Islet of Langerhans (tissue), 1 donor: ENCODE data around the gene RSPH3.

Source experiments
- FAIRE-seq: peaks from one replicate; lab custom pipeline; 2011; peaks lifted over from hg19 to GRCh38; lab: Jason Lieb, UNC

Gene RSPH3

GRCh38 chr6:158933079-158933595 lies 66.9 kb downstream of the RSPH3 start:
- no peak for FAIRE-seq

DNA sequence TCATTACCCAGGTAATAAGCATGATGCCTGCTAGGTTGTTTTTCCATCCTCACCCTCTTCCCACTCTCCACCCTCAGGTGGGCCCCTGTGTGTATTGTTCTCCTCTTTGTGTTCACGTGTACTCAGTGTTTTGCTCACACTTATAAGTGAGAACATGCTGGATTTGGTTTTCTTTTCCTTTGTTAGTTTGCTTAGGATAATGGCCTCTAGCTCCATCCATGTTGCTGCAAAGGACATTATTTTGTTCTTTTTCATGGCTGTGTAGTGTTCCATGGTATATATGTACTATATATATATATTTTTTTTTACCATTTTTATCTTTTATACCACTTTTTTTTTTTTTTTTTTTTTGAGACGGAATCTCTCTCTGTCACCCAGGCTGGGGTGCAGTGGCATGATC lies 71.9 kb downstream of the RSPH3 start:
- FAIRE-seq = no peak

GRCh38 chr6:158926414-158926813 lies 73.6 kb downstream of the RSPH3 start:
- FAIRE-seq = no peak

GRCh38 chr6:158924499-158925455 lies 75.2 kb downstream of the RSPH3 start:
- FAIRE-seq = no peak

DNA sequence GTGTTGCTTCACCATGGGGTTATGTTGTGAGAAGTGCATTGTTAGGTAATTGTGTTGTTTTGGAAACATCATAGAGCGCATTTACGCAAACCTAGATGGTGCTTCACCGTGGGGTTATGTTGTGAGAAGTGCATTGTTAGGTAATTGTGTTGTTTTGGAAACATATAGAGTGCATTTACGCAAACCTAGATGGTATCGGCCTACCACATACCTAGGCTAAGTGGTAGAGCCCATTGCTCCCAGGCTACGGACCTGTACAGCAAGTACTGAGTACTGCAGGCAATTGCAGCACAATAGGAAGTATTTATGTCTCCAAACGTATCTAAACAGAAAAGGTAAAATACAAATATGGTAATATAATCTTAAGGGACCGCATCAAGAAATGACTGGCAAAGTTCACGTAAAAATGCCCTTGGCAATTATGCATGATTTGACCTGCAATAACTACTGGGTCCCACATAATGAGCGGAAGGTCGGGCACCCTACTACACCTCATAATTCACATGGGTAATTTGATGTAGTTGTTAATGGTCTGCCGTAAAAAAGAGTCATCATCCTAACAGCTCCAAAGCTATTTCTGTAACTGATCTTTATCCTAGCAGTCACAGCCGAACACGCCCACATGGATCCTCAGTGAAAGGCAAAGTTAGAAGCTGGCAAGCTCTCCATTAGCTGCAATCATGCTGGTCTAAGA lies 76.0 kb downstream of the RSPH3 start:
- no peak for FAIRE-seq
